GM12801 (cell line): ENCODE measurements around the gene ISX.

Source experiments
- TF ChIP-seq, protein P1 (sequence below): IDR thresholded peaks from one replicate; pipeline ENCODE4 v1.5.1; 2011; ENCODE audit warnings: control low read depth; ENCODE audit not compliant: insufficient read length; ENCODE audit errors: extremely low read depth

ISX gene

DNA sequence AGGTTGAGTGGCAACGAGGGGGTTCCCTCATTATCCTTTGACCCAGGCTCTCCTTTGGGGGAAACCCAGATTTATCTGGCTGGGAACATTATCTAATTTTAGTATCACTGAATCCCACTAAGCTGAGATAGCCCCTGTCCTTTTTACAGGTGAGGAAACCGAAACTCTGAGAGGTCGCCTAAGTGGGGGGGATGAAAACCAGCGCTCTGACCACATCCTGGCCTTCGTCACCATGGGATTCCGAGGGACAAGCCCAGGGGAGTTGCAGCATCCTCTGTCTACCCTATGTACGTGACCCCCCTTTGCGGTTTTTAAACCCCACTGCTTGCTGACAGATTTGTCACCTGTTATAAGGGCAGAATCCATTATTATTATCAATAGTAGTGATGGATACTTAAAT, 61.0 kb downstream of the ISX start:
- TF ChIP-seq, protein P1, sequence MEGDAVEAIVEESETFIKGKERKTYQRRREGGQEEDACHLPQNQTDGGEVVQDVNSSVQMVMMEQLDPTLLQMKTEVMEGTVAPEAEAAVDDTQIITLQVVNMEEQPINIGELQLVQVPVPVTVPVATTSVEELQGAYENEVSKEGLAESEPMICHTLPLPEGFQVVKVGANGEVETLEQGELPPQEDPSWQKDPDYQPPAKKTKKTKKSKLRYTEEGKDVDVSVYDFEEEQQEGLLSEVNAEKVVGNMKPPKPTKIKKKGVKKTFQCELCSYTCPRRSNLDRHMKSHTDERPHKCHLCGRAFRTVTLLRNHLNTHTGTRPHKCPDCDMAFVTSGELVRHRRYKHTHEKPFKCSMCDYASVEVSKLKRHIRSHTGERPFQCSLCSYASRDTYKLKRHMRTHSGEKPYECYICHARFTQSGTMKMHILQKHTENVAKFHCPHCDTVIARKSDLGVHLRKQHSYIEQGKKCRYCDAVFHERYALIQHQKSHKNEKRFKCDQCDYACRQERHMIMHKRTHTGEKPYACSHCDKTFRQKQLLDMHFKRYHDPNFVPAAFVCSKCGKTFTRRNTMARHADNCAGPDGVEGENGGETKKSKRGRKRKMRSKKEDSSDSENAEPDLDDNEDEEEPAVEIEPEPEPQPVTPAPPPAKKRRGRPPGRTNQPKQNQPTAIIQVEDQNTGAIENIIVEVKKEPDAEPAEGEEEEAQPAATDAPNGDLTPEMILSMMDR, result no peak

DNA sequence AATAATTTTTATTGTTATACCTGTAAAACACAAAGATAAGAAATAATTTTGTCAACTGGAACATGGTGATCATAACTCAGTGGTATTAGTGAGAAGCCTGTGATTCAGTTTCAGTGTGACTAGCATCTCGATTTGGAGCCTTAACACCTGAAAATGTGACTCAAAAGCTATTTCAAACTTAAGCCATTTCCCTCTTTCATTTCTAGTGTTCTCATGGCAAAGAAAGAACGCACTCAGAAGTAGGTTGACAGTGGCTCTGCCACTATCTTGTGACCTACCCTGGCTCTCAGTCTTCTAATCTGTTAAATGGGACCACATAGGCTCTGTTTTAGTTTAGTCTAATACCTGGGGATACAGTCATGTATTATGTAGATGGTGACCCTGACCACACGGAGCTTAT, 62.7 kb downstream of the ISX start:
- TF ChIP-seq, protein P1, result no peak

DNA sequence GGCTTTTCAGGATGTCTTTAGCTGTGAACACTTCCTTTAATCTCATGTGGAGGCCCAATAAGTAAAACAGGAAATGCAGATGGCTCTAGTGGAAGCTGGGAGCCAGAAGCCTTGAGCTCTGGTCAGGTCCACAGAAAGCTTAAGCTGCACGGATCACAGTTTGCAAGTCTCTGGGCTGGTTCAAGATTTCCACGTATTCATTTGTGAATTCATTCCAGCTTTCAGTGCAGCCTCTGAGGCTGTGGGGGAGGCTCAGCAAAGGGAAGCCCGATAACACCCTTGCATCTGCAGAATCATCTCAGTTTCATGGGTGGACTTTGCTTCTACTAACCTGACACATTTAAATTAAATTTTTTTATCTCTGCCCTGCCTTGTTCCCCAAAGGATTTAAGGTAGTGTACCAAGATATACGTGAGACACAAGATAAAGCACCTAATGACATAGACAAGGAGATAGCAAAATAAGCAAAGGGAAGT, 65.6 kb downstream of the ISX start:
- TF ChIP-seq, protein P1, result no peak

DNA sequence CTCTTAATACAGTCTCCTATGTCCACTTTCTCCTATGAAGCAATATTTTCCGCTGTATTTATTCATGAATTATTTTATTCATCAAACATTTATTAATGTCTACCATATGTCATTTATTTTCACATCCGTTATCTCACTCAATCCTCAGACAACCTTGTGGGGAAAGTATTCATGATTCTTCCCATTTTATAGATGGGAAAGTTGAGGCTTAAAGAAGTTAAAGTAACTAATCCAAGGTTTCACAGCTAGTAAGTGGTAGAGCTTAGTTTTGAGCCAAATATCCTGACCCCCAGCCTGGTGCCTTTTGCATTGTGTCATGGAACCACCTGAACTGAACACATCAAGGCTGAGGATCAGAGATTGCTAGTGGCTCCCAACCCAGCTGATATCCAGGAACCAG, 66.6 kb downstream of the ISX start:
- TF ChIP-seq, protein P1, result no peak

DNA sequence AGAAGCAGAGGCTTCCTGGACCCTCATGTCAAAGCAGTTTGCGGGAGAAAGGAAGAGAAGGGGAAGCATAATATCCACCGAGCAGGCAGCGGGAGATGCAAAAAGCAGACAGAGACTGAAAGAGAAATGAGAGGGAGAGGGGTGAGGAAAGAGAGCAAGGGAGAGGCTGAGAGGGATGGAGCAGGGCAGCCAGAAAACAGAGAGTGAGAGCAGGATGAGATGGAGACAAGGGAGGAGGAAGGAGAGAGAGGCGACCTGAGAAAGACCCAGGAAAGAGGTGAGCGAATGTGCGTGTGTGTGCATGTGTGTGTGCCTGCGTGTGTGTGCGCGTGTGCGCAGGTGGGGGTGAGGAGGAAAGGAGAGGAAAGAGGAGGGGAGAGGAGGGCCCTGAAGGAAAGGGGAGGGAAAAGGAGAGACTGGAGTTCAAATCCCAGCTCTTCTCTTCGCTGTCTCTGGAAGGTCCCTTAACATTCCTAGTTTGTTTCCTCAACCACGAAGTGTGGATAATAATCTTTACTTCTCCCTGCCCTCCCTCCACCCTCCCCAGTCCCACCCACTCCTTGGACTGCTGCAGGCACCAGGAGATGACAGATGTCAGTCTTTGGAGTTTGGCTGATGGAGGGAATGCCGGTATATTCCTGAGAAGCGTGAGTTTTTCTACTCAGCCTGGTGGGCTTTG, 67.9 kb downstream of the ISX start:
- TF ChIP-seq, protein P1, result no peak

DNA sequence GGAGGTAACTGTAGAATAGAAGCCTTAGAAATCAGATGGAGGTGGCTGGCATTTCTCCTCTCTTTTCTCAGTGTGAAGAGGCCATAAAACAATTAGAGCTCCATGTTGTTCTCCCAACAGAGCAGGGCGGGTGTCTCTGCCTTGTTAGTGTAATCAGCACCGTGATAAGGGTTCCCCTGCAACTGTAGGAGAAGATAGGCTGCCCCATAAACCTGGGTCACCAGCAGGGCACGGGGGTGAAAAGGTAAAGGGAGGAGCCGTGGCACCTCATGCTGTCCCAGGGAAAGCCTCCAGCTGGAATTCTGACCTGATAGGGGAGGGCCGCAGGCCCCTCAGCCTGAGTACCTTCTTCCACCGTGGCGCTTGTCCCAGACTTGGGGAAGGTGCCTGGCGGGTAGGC, 68.7 kb downstream of the ISX start:
- TF ChIP-seq, protein P1, result no peak

DNA sequence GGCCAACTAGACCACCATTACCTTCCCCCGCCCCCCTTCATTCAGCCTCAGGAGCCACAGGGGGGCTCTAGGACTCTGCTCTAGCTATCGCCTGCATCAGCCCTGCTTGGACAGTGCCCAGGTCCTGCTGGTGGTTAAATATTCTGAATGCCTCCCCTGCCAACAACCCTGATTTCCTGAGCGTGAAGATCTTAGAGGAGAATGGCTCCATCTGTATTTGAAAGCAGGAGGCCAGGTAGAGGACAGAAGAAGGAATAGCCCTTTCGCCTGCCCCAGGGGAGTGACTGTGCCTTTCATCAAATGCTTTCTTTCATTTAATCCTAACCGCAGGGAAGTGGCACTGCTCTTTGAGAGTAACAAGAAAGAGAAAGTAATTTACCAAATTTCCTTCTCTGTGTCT, 69.2 kb downstream of the ISX start:
- TF ChIP-seq, protein P1, result no peak
